CD14-positive monocyte (primary cell): ENCODE data around the gene RIPK3. TPM values are rescaled to one million over a fixed set of nuclear protein-coding genes. Genes with fewer than 3 reads are reported as not detected.

Experiments
- DNase-seq, 3 donors: peaks; one replicate each; pipeline ENCODE4 v3.0.0-alpha.2; 2011 to 2022
- H2AFZ ChIP-seq: 2 replicates; pipeline ENCODE4 v1.6.0; 2012; ENCODE audit warnings: mild to moderate bottlenecking, low read depth, low read length, inconsistent platforms; ENCODE audit not compliant: insufficient read depth, poor library complexity, severe bottlenecking
- H3K27ac ChIP-seq, 2 donors: 1 replicate in 1 of 2; 2 replicates in 1 of 2; pipeline ENCODE4 v1.5.1; 2012 to 2013; ENCODE audit warnings: low read length in 2 of 2, control low read depth in 1 of 2, inconsistent platforms in 1 of 2, low read depth in 1 of 2, mild to moderate bottlenecking in 1 of 2
- H3K27me3 ChIP-seq, 2 donors: one replicate each; pipeline versions ENCODE4 v1.6.0 to v1.6.1; 2011 to 2013; ENCODE audit warnings: low read length in 2 of 2; ENCODE audit not compliant: control insufficient read depth in 2 of 2, insufficient read depth in 2 of 2
- H3K36me3 ChIP-seq, 2 donors: replicated peaks in 1 of 2; 1 replicate in 1 of 2; 2 replicates in 1 of 2; pipeline versions ENCODE4 v1.5.1 to v1.6.1; 2012 to 2013; ENCODE audit warnings: low read length in 2 of 2, control low read depth in 1 of 2, inconsistent platforms in 1 of 2, mild to moderate bottlenecking in 1 of 2; ENCODE audit not compliant: insufficient read depth in 2 of 2, control insufficient read depth in 1 of 2
- H3K4me1 ChIP-seq, 2 donors: 1 replicate in 1 of 2; 2 replicates in 1 of 2; pipeline versions ENCODE4 v1.5.1 to v1.6.1; 2012 to 2013; ENCODE audit warnings: low read length in 2 of 2, control low read depth in 1 of 2, inconsistent platforms in 1 of 2, mild to moderate bottlenecking in 1 of 2, moderate library complexity in 1 of 2; ENCODE audit not compliant: insufficient read depth in 2 of 2, control insufficient read depth in 1 of 2
- H3K4me2 ChIP-seq: replicated peaks from 2 replicates; pipeline ENCODE3; 2012; ENCODE audit warnings: low read length, moderate library complexity, mild to moderate bottlenecking; ENCODE audit not compliant: poor library complexity, severe bottlenecking; ENCODE audit errors: extremely low read depth
- H3K4me3 ChIP-seq, 3 experiments: fragments of 200-600 bp in 1 of 3; sonication (generic) in 1 of 3; replicated peaks in 1 of 3; 1 replicate in 2 of 3; 2 replicates in 1 of 3; pipeline ENCODE4 v1.5.1; 2011 to 2013; ENCODE audit warnings: low read length in 3 of 3, mild to moderate bottlenecking in 3 of 3, control low read depth in 2 of 3, low read depth in 2 of 3, inconsistent platforms in 1 of 3, moderate library complexity in 1 of 3
- H3K79me2 ChIP-seq: 2 replicates; pipeline ENCODE4 v1.6.0; 2012; ENCODE audit warnings: mild to moderate bottlenecking, control low read depth, inconsistent platforms, low read length, moderate library complexity; ENCODE audit not compliant: insufficient read depth
- H3K9ac ChIP-seq: 2 replicates; pipeline ENCODE4 v1.6.0; 2017; ENCODE audit warnings: low read length, mild to moderate bottlenecking; ENCODE audit not compliant: insufficient read depth, poor library complexity, severe bottlenecking
- H3K9me3 ChIP-seq, 2 donors: replicated peaks in 1 of 2; 1 replicate in 1 of 2; 2 replicates in 1 of 2; pipeline versions ENCODE4 v1.5.1 to v1.6.1; 2012 to 2013; ENCODE audit warnings: low read length in 2 of 2, control low read depth in 1 of 2; ENCODE audit not compliant: control insufficient read depth in 1 of 2, insufficient read depth in 1 of 2
- H4K20me1 ChIP-seq: 2 replicates; pipeline ENCODE4 v1.6.0; 2012; ENCODE audit warnings: mild to moderate bottlenecking, low read length, control low read depth, moderate library complexity; ENCODE audit not compliant: insufficient read depth
- H3K27ac Mint-ChIP-seq, 7 donors: one replicate each; pipeline ENCODE4 v1.8.0; 2020; ENCODE audit warnings: mild to moderate bottlenecking in 7 of 7, mixed read lengths in 7 of 7, moderate library complexity in 6 of 7, inconsistent platforms in 2 of 7
- H3K27me3 Mint-ChIP-seq, 3 donors: one replicate each; pipeline ENCODE4 v1.8.0; 2021 to 2022; ENCODE audit warnings: low read depth in 3 of 3, mild to moderate bottlenecking in 3 of 3, mixed read lengths in 3 of 3, moderate library complexity in 3 of 3, inconsistent platforms in 1 of 3
- H3K36me3 Mint-ChIP-seq, 2 donors: one replicate each; pipeline ENCODE4 v1.8.0; 2020; ENCODE audit warnings: mixed read lengths in 2 of 2, inconsistent platforms in 1 of 2, mild to moderate bottlenecking in 1 of 2
- H3K4me1 Mint-ChIP-seq: one replicate; pipeline ENCODE4 v1.8.0; 2020; ENCODE audit warnings: mild to moderate bottlenecking, mixed read lengths
- H3K4me3 Mint-ChIP-seq, 2 donors: one replicate each; pipeline ENCODE4 v1.8.0; 2020; ENCODE audit warnings: mild to moderate bottlenecking in 2 of 2, mixed read lengths in 2 of 2, moderate library complexity in 1 of 2
- H3K9me3 Mint-ChIP-seq, 7 donors: one replicate each; pipeline ENCODE4 v1.8.0; 2020 to 2022; ENCODE audit warnings: mixed read lengths in 7 of 7, mild to moderate bottlenecking in 6 of 7, moderate library complexity in 6 of 7, inconsistent platforms in 2 of 7
- WGBS: methylation state at CpG from one replicate; pipeline ENCODE4 v1.1.5; 2013; ENCODE audit warnings: missing lambda C conversion rate; ENCODE audit not compliant: insufficient coverage; 5-methylcytosine and 5-hydroxymethylcytosine counted together
- intact Hi-C, 2 donors: fragments of 100-400 bp; cut with micrococcal nuclease; formaldehyde crosslinking; loops; one replicate each; pipeline versions ENCODE4 v1.15.0 to v1.15.1; 2023
- polyA plus RNA-seq, 3 donors: library from polyadenylated mRNA; depleted of rRNA in 1 of 3; unstranded in 2 of 3; stranded (reverse) in 1 of 3; fragments of 300-500 nt in 2 of 3; fragments of >200 nt in 1 of 3; fragmentation: Illumina TruSeq in 2 of 3; gene quantifications; 1 replicate in 2 of 3; 2 replicates in 1 of 3; pipeline ENCODE4 v1.2.3, GENCODE V29; 2012 to 2021
- TF ChIP-seq, protein P1 (sequence below): fragments of 200-600 bp; IDR thresholded peaks from one replicate; pipeline ENCODE4 v1.8.0; 2022; ENCODE audit warnings: antibody characterized with exemption, mild to moderate bottlenecking

RIPK3 gene
- polyA plus RNA-seq, 3 donors: 11.7 to 69.6 (median 11.8) TPM

DNA sequence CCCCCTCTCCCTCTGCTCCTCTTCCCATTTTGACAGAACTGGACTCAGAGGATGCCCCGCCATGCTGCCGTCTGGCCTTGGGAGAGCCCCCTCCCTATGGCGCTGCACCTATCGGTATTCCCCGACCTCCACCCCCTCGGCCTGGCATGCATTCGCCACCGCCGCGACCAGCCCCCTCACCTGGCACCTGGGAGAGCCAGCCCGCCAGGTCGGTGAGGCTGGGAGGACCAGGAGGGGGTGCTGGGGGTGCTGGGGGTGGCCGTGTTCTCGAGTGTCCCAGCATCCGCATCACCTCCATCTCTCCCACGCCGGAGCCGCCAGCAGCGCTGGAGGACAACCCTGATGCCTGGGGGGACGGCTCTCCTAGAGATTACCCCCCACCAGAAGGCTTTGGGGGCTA lies 29.7 kb upstream of the RIPK3 start:
- H3K27me3 Mint-ChIP-seq: peaks cover 52 to 60% (median 54%) of the 10 kb centered on the region in 3 donors
- peaks cover 0 to 22% (median 10%) of the 10 kb centered on the region in 7 donors for H3K9me3 Mint-ChIP-seq
- no peak overlapping the region for H2AFZ ChIP-seq
- no peak overlapping the region for H3K4me3 ChIP-seq
- H3K9me3 ChIP-seq: peaks cover 0 to 18% of the 10 kb centered on the region in 2 donors
- 97% methylated on average over 5 of the region's 20 CpGs for WGBS
- peaks cover 41 to 58% of the 10 kb centered on the region in 2 donors for H3K27me3 ChIP-seq
- H4K20me1 ChIP-seq: no peaks in the 10 kb centered on the region
- peaks cover 26% of the 10 kb centered on the region for H3K4me1 Mint-ChIP-seq
- no peak overlapping the region for H3K27ac ChIP-seq
- H3K36me3 Mint-ChIP-seq: peaks cover 3 to 21% of the 10 kb centered on the region in 2 donors
- intact Hi-C loops: no loop called here
- no peak overlapping the region for H3K27ac Mint-ChIP-seq
- TF ChIP-seq, protein P1, sequence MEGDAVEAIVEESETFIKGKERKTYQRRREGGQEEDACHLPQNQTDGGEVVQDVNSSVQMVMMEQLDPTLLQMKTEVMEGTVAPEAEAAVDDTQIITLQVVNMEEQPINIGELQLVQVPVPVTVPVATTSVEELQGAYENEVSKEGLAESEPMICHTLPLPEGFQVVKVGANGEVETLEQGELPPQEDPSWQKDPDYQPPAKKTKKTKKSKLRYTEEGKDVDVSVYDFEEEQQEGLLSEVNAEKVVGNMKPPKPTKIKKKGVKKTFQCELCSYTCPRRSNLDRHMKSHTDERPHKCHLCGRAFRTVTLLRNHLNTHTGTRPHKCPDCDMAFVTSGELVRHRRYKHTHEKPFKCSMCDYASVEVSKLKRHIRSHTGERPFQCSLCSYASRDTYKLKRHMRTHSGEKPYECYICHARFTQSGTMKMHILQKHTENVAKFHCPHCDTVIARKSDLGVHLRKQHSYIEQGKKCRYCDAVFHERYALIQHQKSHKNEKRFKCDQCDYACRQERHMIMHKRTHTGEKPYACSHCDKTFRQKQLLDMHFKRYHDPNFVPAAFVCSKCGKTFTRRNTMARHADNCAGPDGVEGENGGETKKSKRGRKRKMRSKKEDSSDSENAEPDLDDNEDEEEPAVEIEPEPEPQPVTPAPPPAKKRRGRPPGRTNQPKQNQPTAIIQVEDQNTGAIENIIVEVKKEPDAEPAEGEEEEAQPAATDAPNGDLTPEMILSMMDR: no peak
- peaks cover 29 to 32% of the 10 kb centered on the region in 2 donors for H3K4me1 ChIP-seq
- H3K4me2 ChIP-seq: no peak overlapping the region
- H3K4me3 Mint-ChIP-seq: peak overlapping the region in 1 of 2 donors; percentile 61
- no peak for DNase-seq
- no peak overlapping the region for H3K9ac ChIP-seq
- no peaks in the 10 kb centered on the region for H3K79me2 ChIP-seq
- H3K36me3 ChIP-seq: no peaks in the 10 kb centered on the region

DNA sequence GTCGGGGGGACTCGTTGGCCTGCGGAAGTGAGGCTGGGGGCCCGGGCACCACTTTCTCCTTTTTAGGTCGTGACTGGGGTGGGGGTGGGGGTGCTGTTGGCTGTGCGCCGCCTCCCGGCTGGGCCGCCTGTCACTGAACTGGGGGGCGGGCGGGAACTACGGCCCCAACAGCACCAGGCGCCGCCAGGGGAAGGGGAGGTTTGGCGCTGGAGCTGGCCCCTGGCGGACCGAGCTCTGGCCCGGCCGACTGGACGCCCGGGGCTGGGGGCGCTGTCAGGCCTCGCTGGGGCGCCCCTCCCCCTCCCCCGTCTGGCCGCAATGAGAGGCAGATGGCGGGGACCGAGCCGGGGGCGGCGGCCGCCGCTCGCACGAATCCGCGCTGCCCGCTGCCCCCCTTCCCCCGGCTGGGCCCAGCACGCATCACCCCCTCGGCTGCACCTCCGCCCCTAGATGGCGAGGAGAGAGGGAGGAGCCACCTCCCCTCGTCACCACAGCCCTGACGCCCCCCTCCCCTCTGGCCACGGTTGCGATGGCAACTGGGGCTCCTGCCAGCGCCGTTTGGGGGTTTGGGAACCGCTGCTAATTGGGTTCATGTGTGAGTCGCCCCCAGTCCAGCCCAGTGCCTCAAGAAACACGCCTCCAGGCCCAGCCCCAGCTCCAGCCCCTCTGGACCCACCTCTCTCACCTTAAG lies 28.9 kb upstream of the RIPK3 start:
- Histone ChIP-seq H4K20me1 (no peaks in the 10 kb centered on the region), H3K36me3 (no peaks in the 10 kb centered on the region), H3K9me3 (peaks cover 0 to 18% of the 10 kb centered on the region in 2 donors), H2AFZ (no peak overlapping the region), H3K4me1 (peaks cover 29 to 32% of the 10 kb centered on the region in 2 donors), H3K79me2 (no peaks in the 10 kb centered on the region), H3K9ac (peak overlapping the region; percentile 8), H3K27ac (no peak overlapping the region), H3K27me3 (peaks cover 41 to 58% of the 10 kb centered on the region in 2 donors), H3K4me2 (peak overlapping the region; percentile 4), H3K4me3 (no peak overlapping the region)
- Mint-ChIP-seq H3K4me1 (peaks cover 26% of the 10 kb centered on the region), H3K36me3 (peaks cover 3 to 21% of the 10 kb centered on the region in 2 donors), H3K27ac (no peak overlapping the region), H3K27me3 (peaks cover 50 to 60% (median 54%) of the 10 kb centered on the region in 3 donors), H3K9me3 (peaks cover 0 to 22% (median 10%) of the 10 kb centered on the region in 7 donors), H3K4me3 (peak overlapping the region; percentile 48 to 73)
- intact Hi-C loops: no loop called here
- peak in 1 of 3 donors; percentile 25 for DNase-seq
- TF ChIP-seq, protein P1: no peak
- WGBS: 4% methylated on average over 31 of the region's 52 CpGs
